OCI-LY7 (cell line): ENCODE results near the gene ENTPD6. TPM values are rescaled to one million over a fixed set of nuclear protein-coding genes. Genes with fewer than 3 reads are reported as not detected.

ENCODE experiments used
- BruUV-seq: library from RNA; stranded (reverse); fragments of 400-500 nt; replicated peaks from 2 replicates; lab custom pipeline; 2021; lab: Mats Ljungman, UMichigan
- CTCF ChIA-PET: fragments of 300-600 bp; sonication (Branson Sonifier 250); formaldehyde crosslinking; loops from one replicate; lab custom pipeline; 2022; ENCODE audit warnings: antibody characterized with exemption; ENCODE audit not compliant: unreplicated experiment; lab: Charles Lee
- POLR2A ChIA-PET: fragments of 300-600 bp; sonication (Branson Sonifier 250); formaldehyde crosslinking; loops from one replicate; lab custom pipeline; 2022; ENCODE audit warnings: antibody characterized with exemption; lab: Charles Lee
- DNase-seq: peaks from one replicate; pipeline ENCODE4 v3.0.0-alpha.2; 2015; ENCODE audit warnings: low spot score
- H2AFZ ChIP-seq: fragments of 200-600 bp; sonication (generic), shearing (Covaris generic); 2 replicates; pipeline ENCODE4 v1.6.1; 2014; ENCODE audit warnings: mild to moderate bottlenecking, antibody characterized with exemption, low read length, moderate library complexity
- H3K27ac ChIP-seq: fragments of 200-600 bp; sonication (generic); 2 replicates; pipeline ENCODE4 v1.5.1; 2014; ENCODE audit warnings: mixed run types, low read depth, mild to moderate bottlenecking, moderate library complexity, low read length, inconsistent platforms; ENCODE audit not compliant: poor library complexity, severe bottlenecking
- H3K36me3 ChIP-seq: fragments of 200-600 bp; sonication (generic); 2 replicates; pipeline ENCODE4 v1.6.1; 2014; ENCODE audit warnings: mild to moderate bottlenecking, antibody characterized with exemption, low read length, moderate library complexity, mixed read lengths; ENCODE audit not compliant: insufficient read depth
- H3K4me1 ChIP-seq: fragments of 200-600 bp; sonication (generic); 2 replicates; pipeline ENCODE4 v1.5.1; 2014; ENCODE audit warnings: mild to moderate bottlenecking, low read length; ENCODE audit not compliant: insufficient read depth, poor library complexity, severe bottlenecking
- H3K4me2 ChIP-seq: fragments of 200-600 bp; sonication (generic); 2 replicates; pipeline ENCODE4 v1.6.1; 2014; ENCODE audit warnings: mild to moderate bottlenecking, low read length
- H3K4me3 ChIP-seq: fragments of 200-600 bp; sonication (generic); 2 replicates; pipeline ENCODE4 v1.5.1; 2014; ENCODE audit warnings: mild to moderate bottlenecking, low read depth, low read length; ENCODE audit not compliant: poor library complexity, severe bottlenecking
- H3K79me2 ChIP-seq: fragments of 200-600 bp; sonication (generic); 2 replicates; pipeline ENCODE4 v1.6.1; 2016; ENCODE audit warnings: low read depth, mild to moderate bottlenecking, low read length, moderate library complexity, mixed read lengths; ENCODE audit not compliant: insufficient read depth
- H3K9me2 ChIP-seq: fragments of 200-600 bp; sonication (generic); 2 replicates; pipeline ENCODE4 v1.6.1; 2016; ENCODE audit warnings: mild to moderate bottlenecking, low read length, mixed read lengths; ENCODE audit not compliant: insufficient read depth
- H3K9me3 ChIP-seq: fragments of 200-600 bp; sonication (generic); 2 replicates; pipeline ENCODE4 v1.6.1; 2014; ENCODE audit warnings: mild to moderate bottlenecking, mixed run types, low read length, mixed read lengths
- H4K20me1 ChIP-seq: fragments of 200-600 bp; sonication (generic); 2 replicates; pipeline ENCODE4 v1.6.1; 2014; ENCODE audit warnings: mild to moderate bottlenecking, antibody characterized with exemption, low read length, moderate library complexity, mixed read lengths; ENCODE audit not compliant: insufficient read depth
- EZH2phosphoT487 ChIP-seq: fragments of 200-600 bp; sonication (generic); IDR thresholded peaks from 2 replicates; pipeline ENCODE4 v1.6.1; 2018; ENCODE audit warnings: low read depth, borderline replicate concordance, mild to moderate bottlenecking, mixed run types, antibody characterized with exemption, low read length, moderate library complexity, mixed read lengths
- intact Hi-C: fragments of 100-400 bp; cut with micrococcal nuclease; formaldehyde crosslinking; loops from one replicate; pipeline ENCODE4 v1.10.0; 2022; ENCODE audit not compliant: unreplicated experiment
- total RNA-seq, 2 experiments: library from RNA; depleted of rRNA in 1 of 2; stranded (reverse); fragments of >200 nt in 1 of 2; shearing (Covaris generic) in 1 of 2; gene quantifications; 2 replicates each; pipeline ENCODE4 v1.2.3, GENCODE V29; 2014 to 2022
- TF ChIP-seq, protein P1 (sequence below): fragments of 200-600 bp; sonication (generic); conservative IDR thresholded peaks from 2 replicates; pipeline ENCODE4 v1.5.1; 2014; ENCODE audit warnings: mild to moderate bottlenecking, antibody characterized with exemption, low read length, moderate library complexity, mixed read lengths

Gene ENTPD6
- total RNA-seq, 2 experiments from 2014 or later = 4.2 TPM; not detected in 1

DNA sequence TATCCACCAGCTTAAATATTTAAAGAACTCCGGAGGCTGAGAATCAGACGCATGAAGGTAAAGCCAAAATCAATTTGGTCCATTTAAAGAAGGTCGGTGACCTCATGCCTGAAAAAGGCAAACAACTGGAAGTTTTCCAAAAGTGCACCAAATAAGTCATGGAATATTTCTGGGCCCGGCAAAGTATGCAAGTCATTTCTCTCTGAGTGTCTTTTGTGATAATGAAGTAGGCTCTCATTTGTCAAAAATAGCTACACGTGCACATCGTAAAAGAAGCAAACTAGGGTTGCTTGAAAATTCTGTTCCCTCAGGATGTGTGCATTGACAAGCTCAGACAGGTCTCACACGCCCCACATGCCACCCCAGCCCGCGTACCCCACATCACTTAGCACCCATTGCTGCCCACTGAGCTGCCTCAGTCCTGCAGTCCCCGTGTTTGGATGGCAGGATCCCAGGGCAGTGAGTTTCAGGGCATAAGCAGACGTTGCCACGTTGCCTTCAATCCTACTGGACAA lies 31.9 kb downstream of the ENTPD6 start:
- Histone ChIP-seq H3K36me3 (no peaks in the 10 kb centered on the region), H2AFZ (no peak overlapping the region), H3K27ac (no peak overlapping the region), H3K9me3 (no peaks in the 10 kb centered on the region), H3K4me1 (no peaks in the 10 kb centered on the region), H3K4me2 (no peak overlapping the region), H3K4me3 (no peak overlapping the region), H3K79me2 (no peaks in the 10 kb centered on the region), H4K20me1 (no peaks in the 10 kb centered on the region), H3K9me2 (no peaks in the 10 kb centered on the region)
- POLR2A ChIA-PET = no interaction called here
- TF ChIP-seq, protein P1, sequence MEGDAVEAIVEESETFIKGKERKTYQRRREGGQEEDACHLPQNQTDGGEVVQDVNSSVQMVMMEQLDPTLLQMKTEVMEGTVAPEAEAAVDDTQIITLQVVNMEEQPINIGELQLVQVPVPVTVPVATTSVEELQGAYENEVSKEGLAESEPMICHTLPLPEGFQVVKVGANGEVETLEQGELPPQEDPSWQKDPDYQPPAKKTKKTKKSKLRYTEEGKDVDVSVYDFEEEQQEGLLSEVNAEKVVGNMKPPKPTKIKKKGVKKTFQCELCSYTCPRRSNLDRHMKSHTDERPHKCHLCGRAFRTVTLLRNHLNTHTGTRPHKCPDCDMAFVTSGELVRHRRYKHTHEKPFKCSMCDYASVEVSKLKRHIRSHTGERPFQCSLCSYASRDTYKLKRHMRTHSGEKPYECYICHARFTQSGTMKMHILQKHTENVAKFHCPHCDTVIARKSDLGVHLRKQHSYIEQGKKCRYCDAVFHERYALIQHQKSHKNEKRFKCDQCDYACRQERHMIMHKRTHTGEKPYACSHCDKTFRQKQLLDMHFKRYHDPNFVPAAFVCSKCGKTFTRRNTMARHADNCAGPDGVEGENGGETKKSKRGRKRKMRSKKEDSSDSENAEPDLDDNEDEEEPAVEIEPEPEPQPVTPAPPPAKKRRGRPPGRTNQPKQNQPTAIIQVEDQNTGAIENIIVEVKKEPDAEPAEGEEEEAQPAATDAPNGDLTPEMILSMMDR = no peak
- no peak for TF ChIP-seq EZH2phosphoT487
- intact Hi-C loops = no loop called here
- CTCF ChIA-PET = no interaction called here
- no peak for DNase-seq
- BruUV-seq = no TSS peak

DNA sequence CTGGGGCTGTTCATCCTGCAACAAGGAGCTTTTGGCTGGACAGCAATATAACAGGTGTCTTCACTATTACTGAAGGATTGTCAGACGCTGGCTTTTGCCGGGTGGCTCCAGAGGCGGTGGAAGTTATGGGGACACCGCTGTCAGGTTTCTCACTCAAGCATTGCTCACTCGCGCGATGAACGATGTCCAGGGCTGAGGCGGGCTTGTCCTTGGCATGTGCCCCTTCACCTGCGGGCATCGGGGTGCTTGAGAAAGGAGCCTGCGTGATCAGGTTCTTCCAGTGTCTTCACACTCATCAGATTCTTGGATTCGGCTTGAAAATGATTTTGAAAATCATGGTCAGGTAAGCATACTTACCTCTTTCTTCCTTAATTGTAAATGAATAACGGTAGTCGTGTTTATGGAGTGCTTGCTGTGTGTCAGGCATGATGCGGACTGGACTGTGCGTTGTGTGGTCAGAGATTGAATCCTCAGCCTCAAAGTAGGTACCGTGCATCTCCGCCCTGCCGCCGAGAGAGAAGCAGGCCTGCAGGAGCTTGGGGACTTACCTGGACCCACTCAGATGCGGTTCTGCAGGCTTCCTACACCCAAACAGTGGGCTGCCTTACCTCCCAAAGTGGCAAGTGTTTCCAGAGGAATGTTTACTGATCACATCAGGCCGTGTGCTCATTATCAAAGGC lies 34.1 kb downstream of the ENTPD6 start:
- Histone ChIP-seq H3K36me3 (no peaks in the 10 kb centered on the region), H3K9me2 (no peaks in the 10 kb centered on the region), H3K4me2 (no peak overlapping the region), H3K4me3 (no peak overlapping the region), H3K4me1 (no peaks in the 10 kb centered on the region), H2AFZ (no peak overlapping the region), H4K20me1 (no peaks in the 10 kb centered on the region), H3K9me3 (no peaks in the 10 kb centered on the region), H3K79me2 (no peaks in the 10 kb centered on the region), H3K27ac (no peak overlapping the region)
- ChIA-PET CTCF (no interaction called here), POLR2A (no interaction called here)
- DNase-seq = no peak
- intact Hi-C loops = no loop called here
- BruUV-seq = no TSS peak
- TF ChIP-seq, protein P1 = no peak
- TF ChIP-seq EZH2phosphoT487 = no peak

DNA sequence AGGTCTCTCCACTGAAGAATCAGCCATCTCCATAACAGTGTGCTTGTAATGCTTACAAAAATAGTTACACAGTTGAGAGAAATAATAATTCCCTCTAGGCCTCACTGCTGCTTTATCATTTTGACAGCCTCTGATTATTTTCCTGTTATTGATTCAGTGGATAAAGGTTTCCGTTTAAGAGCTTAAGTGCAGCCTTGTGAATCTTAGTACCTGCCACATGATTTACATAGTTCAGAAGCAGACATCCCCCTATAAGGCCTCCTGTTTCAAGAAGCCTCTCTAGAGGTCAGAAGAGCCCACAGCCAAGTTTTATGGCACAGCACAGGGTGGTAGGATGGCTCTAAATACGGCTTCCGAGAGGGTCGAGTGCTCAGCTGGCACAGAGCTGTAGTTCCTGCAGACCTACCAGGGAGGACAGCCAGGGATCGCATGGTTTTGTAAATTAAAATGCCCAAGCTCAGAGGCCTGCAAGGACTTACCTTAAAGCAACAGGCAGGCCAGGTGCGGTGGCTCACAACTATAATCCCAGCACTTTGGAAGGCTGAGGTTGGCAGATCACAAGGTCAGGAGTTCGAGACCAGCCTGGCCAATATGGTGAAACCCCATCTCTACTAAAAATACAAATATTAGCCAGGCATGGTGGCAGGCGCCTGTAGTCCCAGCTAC lies 34.8 kb downstream of the ENTPD6 start:
- Histone ChIP-seq H3K79me2 (no peaks in the 10 kb centered on the region), H3K27ac (no peak overlapping the region), H3K4me3 (no peak overlapping the region), H3K4me1 (no peaks in the 10 kb centered on the region), H4K20me1 (no peaks in the 10 kb centered on the region), H3K9me2 (no peaks in the 10 kb centered on the region), H3K4me2 (no peak overlapping the region), H3K9me3 (no peaks in the 10 kb centered on the region), H2AFZ (no peak overlapping the region), H3K36me3 (no peaks in the 10 kb centered on the region)
- no peak for DNase-seq
- POLR2A ChIA-PET = interaction anchor here (0.7 kb wide), 1 partner anchor 17 kb away, joined by 3 read pairs; no protein-coding TSS in a partner anchor
- CTCF ChIA-PET = no interaction called here
- BruUV-seq = no TSS peak
- intact Hi-C loops = no loop called here
- TF ChIP-seq, protein P1 = no peak
- TF ChIP-seq EZH2phosphoT487 = no peak
